Neural cell (in vitro differentiated cells): ENCODE results near the gene ZNF862. TPM values are rescaled to one million over a fixed set of nuclear protein-coding genes. Genes with fewer than 3 reads are reported as not detected.

Experiments used
- H2AFZ ChIP-seq: fragments of 200-600, 300-800 bp; sonication (generic), shearing (Covaris generic); 2 replicates; pipeline ENCODE4 v1.6.0; 2014; ENCODE audit warnings: low read depth, mild to moderate bottlenecking, antibody characterized with exemption, low read length, moderate library complexity
- H3F3A ChIP-seq: fragments of 200-600 bp; shearing (Covaris generic); 2 replicates; pipeline ENCODE4 v1.6.1; 2016; ENCODE audit warnings: mild to moderate bottlenecking, moderate library complexity, mixed read lengths, antibody characterized with exemption, low read length; ENCODE audit not compliant: insufficient read depth, poor library complexity, severe bottlenecking
- H3K27ac ChIP-seq: fragments of 200-600, 300-800 bp; sonication (generic), shearing (Covaris generic); 2 replicates; pipeline ENCODE4 v1.5.1; 2014; ENCODE audit warnings: mild to moderate bottlenecking, low read length, moderate library complexity
- H3K27me3 ChIP-seq: fragments of 300-800, 200-600 bp; sonication (generic), shearing (Covaris generic); 2 replicates; pipeline ENCODE4 v1.6.0; 2014; ENCODE audit warnings: mild to moderate bottlenecking, low read depth, low read length, moderate library complexity; ENCODE audit not compliant: insufficient read depth
- H3K36me3 ChIP-seq: fragments of 300-800, 200-600 bp; sonication (generic), shearing (Covaris generic); 2 replicates; pipeline ENCODE4 v1.5.1; 2014; ENCODE audit warnings: mild to moderate bottlenecking, antibody characterized with exemption, low read length, moderate library complexity; ENCODE audit not compliant: insufficient read depth
- H3K4me2 ChIP-seq: fragments of 300-800, 200-600 bp; sonication (generic), shearing (Covaris generic); 2 replicates; pipeline ENCODE4 v1.6.0; 2014; ENCODE audit warnings: mild to moderate bottlenecking, low read length
- H3K4me3 ChIP-seq: fragments of 300-800, 200-600 bp; sonication (generic), shearing (Covaris generic); 2 replicates; pipeline ENCODE4 v1.5.1; 2014; ENCODE audit warnings: mild to moderate bottlenecking, low read length, moderate library complexity
- H3K79me2 ChIP-seq: fragments of 200-600 bp; shearing (Covaris generic); replicated peaks from 2 replicates; pipeline ENCODE4 v1.6.0; 2014; ENCODE audit warnings: mild to moderate bottlenecking, low read length, moderate library complexity; ENCODE audit not compliant: insufficient read depth
- H3K9ac ChIP-seq: fragments of 300-800, 200-600 bp; sonication (generic), shearing (Covaris generic); 2 replicates; pipeline ENCODE4 v1.6.1; 2016; ENCODE audit warnings: mild to moderate bottlenecking, low read length, mixed read lengths
- H3K9me2 ChIP-seq: fragments of 200-600 bp; shearing (Covaris generic); 2 replicates; pipeline ENCODE4 v1.6.1; 2016; ENCODE audit warnings: mild to moderate bottlenecking, low read length, mixed read lengths; ENCODE audit not compliant: insufficient read depth
- H3K9me3 ChIP-seq: fragments of 200-600, 300-800 bp; sonication (generic), shearing (Covaris generic); 2 replicates; pipeline ENCODE4 v1.6.1; 2016; ENCODE audit warnings: mild to moderate bottlenecking, mixed run types, low read length, moderate library complexity, mixed read lengths
- H4K20me1 ChIP-seq: fragments of 200-600 bp; shearing (Covaris generic); 2 replicates; pipeline ENCODE4 v1.6.1; 2016; ENCODE audit warnings: mild to moderate bottlenecking, mixed run types; ENCODE audit not compliant: insufficient read depth
- EP300 ChIP-seq: fragments of 450-650 bp; conservative IDR thresholded peaks from 2 replicates; pipeline ENCODE4 v1.6.1; 2014; ENCODE audit warnings: antibody characterized with exemption, mild to moderate bottlenecking, moderate library complexity; ENCODE audit not compliant: poor library complexity, severe bottlenecking
- EZH2 ChIP-seq: fragments of 200-600, 300-800 bp; shearing (Covaris generic), sonication (generic); IDR thresholded peaks from 2 replicates; pipeline ENCODE4 v1.6.1; 2014; ENCODE audit warnings: antibody characterized with exemption, low read length, borderline replicate concordance, mild to moderate bottlenecking; ENCODE audit not compliant: insufficient read depth, poor library complexity, severe bottlenecking
- MXI1 ChIP-seq: fragments of 450-650 bp; conservative IDR thresholded peaks from 2 replicates; pipeline ENCODE4 v1.6.1; 2014; ENCODE audit warnings: antibody characterized with exemption, mild to moderate bottlenecking; ENCODE audit not compliant: poor library complexity, severe bottlenecking
- POLR2AphosphoS5 ChIP-seq: IDR thresholded peaks from 2 replicates; pipeline ENCODE4 v1.6.1; 2012
- RAD21 ChIP-seq: fragments of 450-650 bp; conservative IDR thresholded peaks from 2 replicates; pipeline ENCODE4 v1.6.1; 2014; ENCODE audit warnings: antibody characterized with exemption, mild to moderate bottlenecking, moderate library complexity
- SMC3 ChIP-seq: fragments of 450-650 bp; conservative IDR thresholded peaks from 2 replicates; pipeline ENCODE4 v1.6.1; 2014; ENCODE audit warnings: antibody characterized with exemption, mild to moderate bottlenecking, moderate library complexity; ENCODE audit not compliant: poor library complexity
- TAF1 ChIP-seq: IDR thresholded peaks from 2 replicates; pipeline ENCODE4 v1.6.1; 2012; ENCODE audit warnings: low read depth
- polyA plus RNA-seq: library from polyadenylated mRNA; depleted of rRNA; stranded (reverse); fragments of >200 nt; gene quantifications from 2 replicates; pipeline ENCODE4 v1.2.3, GENCODE V29; 2014
- TF ChIP-seq, protein P1 (sequence below): fragments of 450-650 bp; IDR thresholded peaks from 2 replicates; pipeline ENCODE4 v1.5.1; 2014; ENCODE audit warnings: antibody characterized with exemption, mild to moderate bottlenecking, moderate library complexity; ENCODE audit not compliant: poor library complexity, severe bottlenecking
- TF ChIP-seq, protein P2 (sequence below): IDR thresholded peaks from 2 replicates; pipeline ENCODE4 v1.6.1; 2012; ENCODE audit warnings: borderline replicate concordance

Gene ZNF862
- polyA plus RNA-seq, 1 donor from 2014 or later, result 19.0 TPM

- Histone ChIP-seq H4K20me1 (no peaks in the 10 kb centered on the region), H3F3A (no peaks in the 10 kb centered on the region), H3K27ac (no peak overlapping the region), H3K9me3 (no peaks in the 10 kb centered on the region), H3K4me2 (no peak overlapping the region), H3K4me3 (no peak overlapping the region), H3K9ac (no peak overlapping the region), H3K9me2 (no peaks in the 10 kb centered on the region), H3K27me3 (no peaks in the 10 kb centered on the region), H2AFZ (no peak overlapping the region), H3K36me3 (peaks cover 6% of the 10 kb centered on the region), H3K79me2 (no peaks in the 10 kb centered on the region)
- TF ChIP-seq, protein P1, sequence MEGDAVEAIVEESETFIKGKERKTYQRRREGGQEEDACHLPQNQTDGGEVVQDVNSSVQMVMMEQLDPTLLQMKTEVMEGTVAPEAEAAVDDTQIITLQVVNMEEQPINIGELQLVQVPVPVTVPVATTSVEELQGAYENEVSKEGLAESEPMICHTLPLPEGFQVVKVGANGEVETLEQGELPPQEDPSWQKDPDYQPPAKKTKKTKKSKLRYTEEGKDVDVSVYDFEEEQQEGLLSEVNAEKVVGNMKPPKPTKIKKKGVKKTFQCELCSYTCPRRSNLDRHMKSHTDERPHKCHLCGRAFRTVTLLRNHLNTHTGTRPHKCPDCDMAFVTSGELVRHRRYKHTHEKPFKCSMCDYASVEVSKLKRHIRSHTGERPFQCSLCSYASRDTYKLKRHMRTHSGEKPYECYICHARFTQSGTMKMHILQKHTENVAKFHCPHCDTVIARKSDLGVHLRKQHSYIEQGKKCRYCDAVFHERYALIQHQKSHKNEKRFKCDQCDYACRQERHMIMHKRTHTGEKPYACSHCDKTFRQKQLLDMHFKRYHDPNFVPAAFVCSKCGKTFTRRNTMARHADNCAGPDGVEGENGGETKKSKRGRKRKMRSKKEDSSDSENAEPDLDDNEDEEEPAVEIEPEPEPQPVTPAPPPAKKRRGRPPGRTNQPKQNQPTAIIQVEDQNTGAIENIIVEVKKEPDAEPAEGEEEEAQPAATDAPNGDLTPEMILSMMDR, result no peak
- TF ChIP-seq SMC3 (no peak), MXI1 (no peak)
Observed at GRCh38 chr7:149862156-149862555, 24.0 kb downstream of the ZNF862 start.

DNA sequence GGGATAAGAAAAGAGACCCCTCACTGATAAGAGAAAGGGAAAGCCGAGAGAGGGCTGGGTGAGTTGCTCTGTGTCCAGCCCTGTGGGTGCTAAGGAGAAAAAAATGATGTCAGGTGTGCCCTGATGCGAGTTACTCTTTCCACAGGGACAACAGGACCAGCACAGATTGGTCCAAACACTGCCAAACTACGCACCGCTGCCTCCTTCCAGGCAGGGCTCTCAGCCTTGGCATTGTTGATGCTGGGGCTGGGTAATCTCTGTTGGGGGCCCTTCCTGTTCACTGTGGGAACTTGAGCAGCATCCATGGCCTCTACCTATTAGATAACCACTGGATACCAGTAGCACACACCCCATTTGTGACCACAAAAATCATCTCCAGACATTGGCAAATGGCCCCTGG, 25.3 kb downstream of the ZNF862 start:
- H3F3A ChIP-seq, result no peaks in the 10 kb centered on the region
- peaks cover 6% of the 10 kb centered on the region for H3K36me3 ChIP-seq
- H3K27ac ChIP-seq, result no peak overlapping the region

More for the DNA sequence above, 25.3 kb downstream of the ZNF862 start:
- Histone ChIP-seq H3K4me2 (no peak overlapping the region), H3K9me3 (no peaks in the 10 kb centered on the region), H3K4me3 (no peak overlapping the region), H3K27me3 (no peaks in the 10 kb centered on the region), H2AFZ (no peak overlapping the region), H3K9ac (no peak overlapping the region), H3K79me2 (no peaks in the 10 kb centered on the region), H3K9me2 (no peaks in the 10 kb centered on the region), H4K20me1 (no peaks in the 10 kb centered on the region)
- TF ChIP-seq RAD21 (no peak), MXI1 (no peak), POLR2AphosphoS5 (no peak), SMC3 (no peak), EZH2 (no peak), TAF1 (no peak), EP300 (no peak)
- TF ChIP-seq, protein P2, sequence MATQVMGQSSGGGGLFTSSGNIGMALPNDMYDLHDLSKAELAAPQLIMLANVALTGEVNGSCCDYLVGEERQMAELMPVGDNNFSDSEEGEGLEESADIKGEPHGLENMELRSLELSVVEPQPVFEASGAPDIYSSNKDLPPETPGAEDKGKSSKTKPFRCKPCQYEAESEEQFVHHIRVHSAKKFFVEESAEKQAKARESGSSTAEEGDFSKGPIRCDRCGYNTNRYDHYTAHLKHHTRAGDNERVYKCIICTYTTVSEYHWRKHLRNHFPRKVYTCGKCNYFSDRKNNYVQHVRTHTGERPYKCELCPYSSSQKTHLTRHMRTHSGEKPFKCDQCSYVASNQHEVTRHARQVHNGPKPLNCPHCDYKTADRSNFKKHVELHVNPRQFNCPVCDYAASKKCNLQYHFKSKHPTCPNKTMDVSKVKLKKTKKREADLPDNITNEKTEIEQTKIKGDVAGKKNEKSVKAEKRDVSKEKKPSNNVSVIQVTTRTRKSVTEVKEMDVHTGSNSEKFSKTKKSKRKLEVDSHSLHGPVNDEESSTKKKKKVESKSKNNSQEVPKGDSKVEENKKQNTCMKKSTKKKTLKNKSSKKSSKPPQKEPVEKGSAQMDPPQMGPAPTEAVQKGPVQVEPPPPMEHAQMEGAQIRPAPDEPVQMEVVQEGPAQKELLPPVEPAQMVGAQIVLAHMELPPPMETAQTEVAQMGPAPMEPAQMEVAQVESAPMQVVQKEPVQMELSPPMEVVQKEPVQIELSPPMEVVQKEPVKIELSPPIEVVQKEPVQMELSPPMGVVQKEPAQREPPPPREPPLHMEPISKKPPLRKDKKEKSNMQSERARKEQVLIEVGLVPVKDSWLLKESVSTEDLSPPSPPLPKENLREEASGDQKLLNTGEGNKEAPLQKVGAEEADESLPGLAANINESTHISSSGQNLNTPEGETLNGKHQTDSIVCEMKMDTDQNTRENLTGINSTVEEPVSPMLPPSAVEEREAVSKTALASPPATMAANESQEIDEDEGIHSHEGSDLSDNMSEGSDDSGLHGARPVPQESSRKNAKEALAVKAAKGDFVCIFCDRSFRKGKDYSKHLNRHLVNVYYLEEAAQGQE, result no peak
- TF ChIP-seq, protein P1, result no peak
